ENCODE results near the gene HOXA4.

- TF ChIP-seq, protein P1, sequence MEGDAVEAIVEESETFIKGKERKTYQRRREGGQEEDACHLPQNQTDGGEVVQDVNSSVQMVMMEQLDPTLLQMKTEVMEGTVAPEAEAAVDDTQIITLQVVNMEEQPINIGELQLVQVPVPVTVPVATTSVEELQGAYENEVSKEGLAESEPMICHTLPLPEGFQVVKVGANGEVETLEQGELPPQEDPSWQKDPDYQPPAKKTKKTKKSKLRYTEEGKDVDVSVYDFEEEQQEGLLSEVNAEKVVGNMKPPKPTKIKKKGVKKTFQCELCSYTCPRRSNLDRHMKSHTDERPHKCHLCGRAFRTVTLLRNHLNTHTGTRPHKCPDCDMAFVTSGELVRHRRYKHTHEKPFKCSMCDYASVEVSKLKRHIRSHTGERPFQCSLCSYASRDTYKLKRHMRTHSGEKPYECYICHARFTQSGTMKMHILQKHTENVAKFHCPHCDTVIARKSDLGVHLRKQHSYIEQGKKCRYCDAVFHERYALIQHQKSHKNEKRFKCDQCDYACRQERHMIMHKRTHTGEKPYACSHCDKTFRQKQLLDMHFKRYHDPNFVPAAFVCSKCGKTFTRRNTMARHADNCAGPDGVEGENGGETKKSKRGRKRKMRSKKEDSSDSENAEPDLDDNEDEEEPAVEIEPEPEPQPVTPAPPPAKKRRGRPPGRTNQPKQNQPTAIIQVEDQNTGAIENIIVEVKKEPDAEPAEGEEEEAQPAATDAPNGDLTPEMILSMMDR (IDR thresholded peaks at IDR 0.05) = no peak
- TF ChIP-seq POLR2A (IDR thresholded peaks at IDR 0.05) = no peak
Measured at GRCh38 chr7:27126596-27127327, 3.8 kb downstream of the HOXA4 start.
